NCI-H1436 treated with DMSO at 0.1 percent for 48 hours (cell line): Measurements from ENCODE around the gene RMND5A.

Experiments used
- DNase-seq: peaks from one replicate; lab custom pipeline; 2025; lab: John Stamatoyannopoulos, UW

Gene RMND5A

DNA sequence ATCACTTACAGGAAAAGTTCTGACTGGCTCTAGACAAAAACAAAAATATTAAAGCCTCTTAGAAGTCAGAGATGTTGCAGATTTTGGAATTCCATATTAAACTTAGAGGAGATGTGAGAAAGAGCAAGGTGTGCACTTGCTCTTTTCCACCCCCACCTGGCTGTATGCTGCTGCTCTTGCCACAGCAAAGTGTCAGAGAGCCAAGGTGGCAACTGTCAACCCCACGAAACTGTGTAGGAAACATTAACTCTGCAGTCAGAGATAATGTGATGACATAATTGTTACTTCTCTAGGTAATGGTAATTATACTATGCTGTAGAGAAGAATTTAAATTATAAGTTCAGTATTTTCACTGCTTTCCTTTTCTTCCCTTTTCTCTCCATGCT is 45.2 kb downstream of the RMND5A start:
- no peak for DNase-seq

GRCh38 chr2:86768189-86768949 is 48.3 kb downstream of the RMND5A start:
- no peak for DNase-seq

DNA sequence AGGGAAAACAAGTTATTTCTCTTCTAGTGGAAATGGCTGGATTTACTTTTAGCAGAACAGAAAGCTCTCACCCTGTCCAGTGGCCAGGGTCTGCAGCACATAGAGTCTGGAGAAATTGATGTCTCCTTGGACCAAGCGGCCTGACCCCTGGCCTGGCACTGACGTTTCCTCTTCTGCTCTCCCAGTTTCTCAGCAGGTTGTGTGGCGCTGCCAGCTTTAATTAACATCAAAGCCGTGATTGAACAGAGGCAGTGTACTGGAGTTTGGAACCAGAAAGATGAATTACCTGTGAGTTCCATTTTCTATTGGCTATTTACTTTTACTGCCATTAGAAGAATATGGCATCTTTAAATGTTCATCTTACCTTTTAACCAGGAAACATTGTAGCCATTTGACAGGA is 49.7 kb downstream of the RMND5A start:
- DNase-seq = no peak

DNA sequence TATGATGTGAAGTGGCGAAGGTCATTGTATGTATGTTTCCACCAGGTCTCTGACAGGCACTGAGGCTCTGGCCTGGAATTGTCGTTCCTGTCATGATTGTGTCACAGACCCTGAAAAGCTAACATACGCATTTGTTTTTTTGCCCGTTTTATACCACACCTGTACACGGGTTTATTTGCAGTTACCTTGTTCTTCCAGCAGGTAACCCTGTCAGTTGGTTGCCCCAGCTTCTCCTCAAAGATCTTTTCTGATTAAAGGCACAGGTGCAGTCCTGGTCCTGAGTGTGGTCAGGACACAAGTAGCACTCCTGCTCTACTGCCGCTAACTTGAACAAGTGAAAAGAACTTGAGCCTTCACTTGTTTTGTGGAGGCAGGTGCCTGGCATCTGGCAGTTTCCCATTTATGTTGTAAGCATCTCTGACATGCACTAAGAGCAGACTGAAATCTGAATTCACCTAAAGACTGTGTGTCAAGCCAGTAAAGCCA is 50.8 kb downstream of the RMND5A start:
- DNase-seq = no peak

- DNase-seq = no peak
Observed at GRCh38 chr2:86772611-86773010, 52.5 kb downstream of the RMND5A start.

GRCh38 chr2:86774862-86775261 is 54.8 kb downstream of the RMND5A start:
- DNase-seq = no peak

DNA sequence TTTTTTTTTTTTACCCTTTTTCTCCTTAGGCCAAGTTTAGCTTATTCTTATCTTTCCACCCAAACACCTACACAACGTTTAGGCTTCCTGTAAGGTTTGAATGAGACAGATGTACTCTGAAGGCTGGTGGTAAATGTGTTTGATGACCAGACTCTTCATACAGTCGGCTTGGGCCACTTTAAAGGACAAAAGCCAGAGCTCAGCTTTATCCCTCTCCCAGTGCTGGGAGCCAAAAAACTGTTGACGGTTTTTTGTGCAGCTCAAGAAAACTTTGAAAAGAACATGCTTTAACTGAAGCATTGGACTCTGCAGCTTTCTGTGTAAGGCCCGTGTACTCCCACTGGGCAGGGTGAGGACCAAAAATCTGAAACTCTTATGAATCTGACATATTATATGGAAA is 55.2 kb downstream of the RMND5A start:
- DNase-seq = no peak

DNA sequence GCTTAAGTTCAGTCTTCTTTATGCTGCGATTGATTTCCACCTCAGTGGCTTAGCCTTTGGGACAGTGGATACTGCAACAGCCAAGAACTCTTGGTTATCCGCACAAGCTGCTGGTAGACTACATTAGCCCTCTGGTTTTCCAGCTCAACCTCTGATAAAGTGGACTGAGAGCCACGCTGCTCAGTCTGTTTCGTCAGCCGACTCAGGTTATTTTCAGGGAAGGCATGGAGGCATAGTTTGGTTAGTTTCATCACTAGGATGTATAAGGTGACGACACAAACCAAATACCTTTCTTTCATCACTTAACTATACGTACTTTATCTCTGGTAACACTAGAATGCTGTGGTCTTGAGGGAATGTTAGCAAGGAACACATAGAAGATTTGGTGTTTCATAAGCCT is 56.4 kb downstream of the RMND5A start:
- no peak for DNase-seq

DNA sequence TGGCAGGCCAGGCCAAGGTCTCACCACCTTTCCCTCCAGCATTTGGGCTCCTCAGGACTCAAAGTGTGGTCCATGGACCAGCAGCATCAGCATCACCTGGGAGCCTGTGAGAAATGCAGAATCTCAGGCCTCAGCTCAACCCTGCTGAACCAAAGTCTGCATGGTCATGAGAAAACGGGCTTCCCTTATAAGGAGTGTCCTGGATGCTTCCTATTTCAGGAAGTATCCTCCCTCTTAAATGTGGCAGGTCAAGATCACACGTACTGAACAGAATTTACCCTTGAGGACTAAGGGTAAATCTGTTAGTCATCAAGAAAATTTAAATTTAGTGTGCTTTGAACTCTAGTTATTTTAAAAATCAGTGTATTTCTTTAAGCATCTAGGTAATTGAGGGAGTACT is 58.9 kb downstream of the RMND5A start:
- DNase-seq = no peak

DNA sequence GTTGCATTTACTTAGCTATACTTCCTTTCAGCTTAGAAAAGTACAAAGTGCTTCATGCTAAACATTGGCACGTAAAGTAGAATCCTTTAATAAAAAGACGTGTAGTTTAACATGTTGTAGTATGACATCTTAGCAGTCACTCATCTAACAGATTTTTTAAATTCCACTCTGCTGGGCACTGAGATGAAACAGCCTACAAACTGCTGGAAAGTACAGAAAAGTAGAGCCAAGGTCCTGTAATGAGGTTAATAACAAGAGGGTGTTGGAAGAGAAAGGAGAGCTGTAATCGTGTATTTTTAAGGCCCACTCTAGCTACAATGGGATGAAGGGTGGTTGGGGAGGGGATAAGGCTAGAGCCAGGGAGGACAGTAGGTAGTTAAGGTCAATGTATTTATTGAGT is 59.9 kb downstream of the RMND5A start:
- no peak for DNase-seq

- DNase-seq = no peak
Observed at GRCh38 chr2:86781363-86781762, 61.3 kb downstream of the RMND5A start.

- no peak for DNase-seq
Observed at GRCh38 chr2:86782748-86783147, 62.7 kb downstream of the RMND5A start.

DNA sequence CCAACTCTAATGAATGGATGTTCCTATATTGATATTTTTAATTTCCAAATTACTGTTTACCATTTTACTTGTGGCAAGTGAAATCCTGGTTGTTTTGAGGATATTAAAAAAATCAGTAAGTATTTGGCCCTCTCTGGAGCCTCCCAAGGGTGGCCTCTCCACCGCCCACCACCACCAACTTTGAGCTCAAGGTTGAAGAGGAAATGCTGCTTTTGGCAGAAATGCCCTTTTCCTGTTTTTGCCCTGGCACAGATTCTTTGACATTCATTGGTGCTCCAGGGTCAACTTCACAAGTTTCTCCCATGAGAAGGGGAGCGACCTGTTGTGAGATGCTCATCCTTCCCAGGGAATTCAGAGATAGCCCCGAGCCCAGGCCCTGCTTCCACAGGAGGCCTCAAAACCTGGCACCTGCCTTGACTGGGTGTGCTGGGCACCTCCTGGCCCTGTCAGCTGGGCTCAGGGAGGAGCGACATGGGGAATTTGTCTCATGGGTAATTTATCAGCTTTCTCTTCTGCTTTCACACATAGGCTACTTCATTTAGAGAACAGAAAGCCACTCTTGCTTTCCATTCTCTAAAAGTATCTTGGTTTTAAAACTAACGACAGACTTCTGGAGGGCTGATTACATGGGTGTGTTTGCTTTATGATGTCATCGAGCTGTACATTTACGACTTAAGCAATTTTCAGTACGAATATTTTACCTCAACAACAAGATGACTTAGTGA is 63.7 kb downstream of the RMND5A start:
- DNase-seq = no peak

DNA sequence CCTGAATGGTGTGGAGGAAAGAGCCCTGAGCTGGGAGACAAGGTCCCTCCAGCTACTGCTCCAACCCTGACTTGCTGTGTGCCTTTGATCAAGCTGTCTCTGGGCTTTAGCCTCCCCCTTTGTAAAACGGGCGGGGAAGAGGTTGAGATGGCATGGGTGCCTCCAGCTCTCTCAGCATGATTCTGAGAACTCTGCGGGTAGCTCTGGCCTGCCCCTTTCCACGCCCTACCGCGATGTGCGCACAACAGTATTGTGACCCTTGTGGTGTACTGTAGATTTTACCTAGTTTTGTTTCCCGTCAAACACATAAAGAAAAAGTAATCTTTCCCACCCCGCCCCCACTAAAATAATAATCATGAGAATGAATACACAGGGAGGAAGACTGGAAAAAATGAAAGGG is 65.4 kb downstream of the RMND5A start:
- DNase-seq = no peak

DNA sequence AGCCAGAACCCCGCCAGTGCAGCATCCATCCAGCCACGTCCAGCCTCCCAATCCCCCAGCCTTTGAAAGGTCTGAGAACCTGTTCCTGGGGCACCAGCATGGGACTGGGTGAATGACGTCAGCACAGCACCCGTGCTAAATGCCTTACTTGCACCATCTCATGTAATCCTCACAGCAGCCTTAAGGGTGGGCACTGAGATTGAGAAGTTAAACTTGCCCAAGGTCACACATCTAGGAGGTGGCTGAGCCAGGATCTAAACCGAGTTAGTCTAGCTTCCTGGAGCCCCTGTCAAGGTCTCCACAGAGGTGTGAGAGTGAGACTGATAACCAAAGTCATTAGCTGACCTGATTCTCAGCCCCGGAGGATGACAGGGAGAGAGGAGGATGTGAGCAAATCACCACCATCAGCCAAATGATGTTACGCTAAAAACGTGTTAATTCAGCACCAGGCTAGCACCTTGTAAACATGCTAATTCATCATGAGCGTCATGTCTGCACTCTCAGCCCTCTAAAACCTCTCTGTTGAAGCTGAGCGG is 66.0 kb downstream of the RMND5A start:
- no peak for DNase-seq

DNA sequence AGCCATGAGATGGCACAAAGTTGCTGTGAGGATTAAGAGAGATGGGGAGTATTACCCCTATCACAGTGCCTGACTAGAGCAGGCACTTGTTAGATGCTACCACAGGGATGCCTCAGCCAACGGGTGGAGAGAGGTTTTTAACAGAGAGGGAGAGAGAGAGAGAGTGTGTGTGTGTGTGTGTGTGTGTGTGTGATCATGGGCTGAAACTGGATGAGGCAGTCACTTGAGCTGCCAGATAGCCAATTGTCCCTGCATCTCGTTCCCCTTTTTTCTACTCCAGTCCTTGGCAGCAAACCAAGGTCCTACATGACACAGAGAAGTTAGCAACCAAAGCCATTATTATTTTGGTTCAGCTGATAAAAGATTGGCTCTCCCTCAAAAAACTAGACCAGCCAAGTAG is 67.6 kb downstream of the RMND5A start:
- no peak for DNase-seq

- DNase-seq = no peak
Observed at GRCh38 chr2:86788165-86788564, 68.1 kb downstream of the RMND5A start.

- no peak for DNase-seq
Observed at GRCh38 chr2:86788881-86789686, 69.0 kb downstream of the RMND5A start.

- DNase-seq = no peak
Observed at GRCh38 chr2:86789687-86790133, 69.6 kb downstream of the RMND5A start.

GRCh38 chr2:86790134-86790675 is 70.1 kb downstream of the RMND5A start:
- DNase-seq = no peak

GRCh38 chr2:86790676-86791572 is 70.8 kb downstream of the RMND5A start, which contains the start of gene CD8A:
Gene CD8A (minus strand): TSS chr2:86790913. CDS start chr2:86790825, 88 bp downstream.
- DNase-seq = no peak
